GM19193 (cell line): ENCODE measurements around the gene IGSF9B.

Experiments used
- POLR2A ChIP-seq: IDR thresholded peaks from 4 replicates; pipeline ENCODE4 v1.6.1; 2011; ENCODE audit not compliant: insufficient read depth, insufficient read length; ENCODE audit errors: extremely low read depth

The IGSF9B gene

GRCh38 chr11:133967599-133968238 is 11.0 kb upstream of the IGSF9B start:
- TF ChIP-seq POLR2A = no peak

GRCh38 chr11:133966921-133967598 is 10.3 kb upstream of the IGSF9B start:
- TF ChIP-seq POLR2A = no peak

- TF ChIP-seq POLR2A = no peak
Measured at GRCh38 chr11:133966172-133966651, 9.4 kb upstream of the IGSF9B start.

DNA sequence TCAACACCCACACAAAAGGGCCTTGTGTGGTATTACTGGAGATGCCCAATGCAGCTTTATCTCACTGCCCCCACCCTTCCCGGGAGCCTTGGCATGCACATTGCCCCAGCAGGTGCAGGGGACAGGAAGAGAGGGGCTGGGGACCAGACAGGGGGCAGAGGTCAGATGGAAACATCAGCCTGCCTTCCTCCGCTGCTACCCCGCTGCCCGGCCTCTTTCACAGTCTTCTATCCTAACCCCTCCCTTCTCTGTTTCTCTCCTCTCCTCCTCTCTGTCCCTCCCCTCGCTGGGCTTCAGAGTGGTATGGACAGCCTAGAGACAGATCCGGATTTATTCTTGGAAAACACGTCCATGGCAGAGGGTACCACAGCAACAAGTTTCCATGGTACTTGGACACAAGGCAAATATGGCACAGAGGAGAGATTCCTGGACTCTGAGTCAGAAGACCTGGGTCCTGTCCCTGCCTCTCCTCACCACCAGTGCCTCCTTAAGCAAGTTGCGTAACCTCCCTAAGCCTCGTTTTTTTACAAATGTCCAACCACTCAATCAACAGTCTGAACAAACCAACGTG is 8.3 kb upstream of the IGSF9B start:
- TF ChIP-seq POLR2A = no peak

DNA sequence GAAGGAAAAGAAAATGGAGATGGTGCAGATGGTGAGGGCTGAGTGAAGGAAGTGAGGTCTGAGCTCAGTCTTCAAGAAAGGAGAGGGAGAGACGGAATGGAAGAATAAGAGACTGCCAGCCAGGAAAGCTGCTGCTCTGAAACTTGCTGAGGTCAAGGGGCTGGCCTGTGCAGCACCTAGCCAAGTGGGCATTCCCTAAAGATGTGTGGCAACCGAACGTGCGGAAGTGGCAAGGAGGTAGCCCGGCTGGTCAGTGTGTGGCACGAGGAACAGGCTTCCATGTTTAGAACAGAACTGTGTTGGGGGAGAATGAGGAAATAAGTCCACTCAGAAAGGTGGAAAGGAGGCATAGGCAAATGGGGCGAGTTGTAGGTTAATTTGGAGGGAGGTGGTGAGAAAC is 7.6 kb upstream of the IGSF9B start:
- TF ChIP-seq POLR2A = no peak

GRCh38 chr11:133961890-133962289 is 5.1 kb upstream of the IGSF9B start:
- no peak for TF ChIP-seq POLR2A

DNA sequence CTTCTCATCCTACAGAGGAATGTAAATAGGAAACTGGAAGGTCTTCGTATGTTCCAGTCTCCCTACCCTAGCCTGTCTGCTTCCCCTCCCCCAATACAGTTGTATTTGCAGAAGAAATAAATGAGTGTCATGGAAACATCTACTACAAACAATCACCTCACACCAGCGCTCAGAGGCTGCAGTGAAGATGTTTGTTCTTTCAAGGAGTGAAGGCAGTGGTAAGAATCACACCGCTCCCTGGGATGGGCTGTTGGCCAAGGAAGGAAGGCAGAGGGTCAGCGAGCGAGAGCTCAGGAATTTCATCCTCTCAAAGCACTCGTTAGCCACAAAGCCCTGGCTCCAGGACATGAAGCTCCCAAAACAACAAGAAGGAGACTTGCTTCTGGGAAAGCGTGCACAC is 1.1 kb upstream of the IGSF9B start:
- no peak for TF ChIP-seq POLR2A

GRCh38 chr11:133955945-133956421 is 785 bp downstream of the IGSF9B start:
- TF ChIP-seq POLR2A = no peak

GRCh38 chr11:133955081-133955891 is 1.5 kb downstream of the IGSF9B start:
- TF ChIP-seq POLR2A = no peak

GRCh38 chr11:133953999-133954398 is 2.8 kb downstream of the IGSF9B start:
- TF ChIP-seq POLR2A = no peak

- TF ChIP-seq POLR2A = no peak
Measured at GRCh38 chr11:133953547-133953946, 3.2 kb downstream of the IGSF9B start.

DNA sequence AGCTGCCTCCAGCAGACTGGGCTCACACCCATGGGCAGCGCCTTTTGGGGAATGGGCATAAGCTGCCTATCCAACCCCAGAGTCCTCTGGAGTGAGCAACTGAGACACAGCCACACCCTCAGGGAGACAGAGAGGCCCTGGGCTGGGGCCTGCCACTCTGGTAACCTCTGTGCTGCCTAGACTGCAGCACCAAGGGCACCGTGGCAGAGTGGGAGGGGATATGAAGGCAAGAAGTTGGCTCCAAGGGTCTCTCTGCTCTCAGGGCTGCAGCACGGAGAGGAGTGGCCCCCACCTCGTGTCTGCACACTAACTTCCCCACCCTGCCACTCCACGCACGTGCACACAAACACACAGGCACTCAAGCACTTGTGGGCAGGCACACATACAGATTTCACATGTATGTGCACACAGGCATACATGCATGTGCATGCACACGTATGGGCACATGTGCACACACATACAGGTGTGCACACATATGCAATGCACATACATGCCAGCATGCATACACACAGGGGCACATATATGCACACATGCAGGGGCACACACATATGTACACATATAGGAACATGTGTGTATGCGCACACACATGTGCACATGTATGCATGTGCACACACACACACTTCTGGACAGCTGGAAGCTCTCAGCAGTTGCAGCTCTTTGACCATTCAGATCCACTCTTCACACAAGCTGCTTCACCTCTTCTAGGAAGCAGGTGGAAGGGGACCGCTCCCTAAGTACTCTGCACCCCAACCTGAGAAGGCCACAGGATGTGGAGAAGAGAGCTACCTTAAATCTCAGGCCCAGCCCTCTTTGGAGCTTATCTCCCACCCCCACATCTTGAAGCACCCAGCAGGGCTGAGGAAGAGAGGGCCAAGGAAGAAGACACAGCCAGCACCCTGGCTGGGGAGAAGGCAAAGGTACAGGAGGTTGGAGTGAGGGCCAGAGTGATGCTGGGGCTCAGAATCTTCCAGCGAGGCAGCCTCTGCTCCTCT is 4.3 kb downstream of the IGSF9B start:
- TF ChIP-seq POLR2A = no peak

- no peak for TF ChIP-seq POLR2A
Measured at GRCh38 chr11:133951327-133952198, 5.2 kb downstream of the IGSF9B start.
